Body of pancreas (tissue), 4 donors: Measurements from ENCODE around the gene LSAMP.

Experiments
- CTCF ChIP-seq, 7 experiments: fragments of 450-650 bp in 4 of 7; fragments of 200-600 bp in 3 of 7; sonication (generic) in 3 of 7; IDR thresholded peaks; one replicate each; pipeline ENCODE4 v1.5.1; 2016 to 2019; ENCODE audit warnings: antibody characterized with exemption in 7 of 7
- POLR2A ChIP-seq, 3 donors: fragments of 450-650 bp; IDR thresholded peaks; one replicate each; pipeline ENCODE4 v1.6.1; 2016; ENCODE audit warnings: antibody characterized with exemption in 3 of 3, mild to moderate bottlenecking in 2 of 3

GRCh38 chr3:116030131-116030850, 415.0 kb downstream of the LSAMP start:
- TF ChIP-seq CTCF (IDR thresholded peaks at IDR 0.05) (no peak), POLR2A (IDR thresholded peaks at IDR 0.05) (no peak)
